HG03064 (cell line): ENCODE measurements around the gene LRRC3C.
"Not testable (repeated sequence)": the region's sequence is repeated elsewhere in the genome, so short reads cannot be mapped to it uniquely, and the experiment has no call there.

Experiments used
- ATAC-seq: cut with Tn5 transposase; IDR thresholded peaks from one replicate; pipeline ENCODE4 v1.9.1; 2021; ENCODE audit warnings: low read depth; ENCODE audit not compliant: unreplicated experiment

Gene LRRC3C, protein sequence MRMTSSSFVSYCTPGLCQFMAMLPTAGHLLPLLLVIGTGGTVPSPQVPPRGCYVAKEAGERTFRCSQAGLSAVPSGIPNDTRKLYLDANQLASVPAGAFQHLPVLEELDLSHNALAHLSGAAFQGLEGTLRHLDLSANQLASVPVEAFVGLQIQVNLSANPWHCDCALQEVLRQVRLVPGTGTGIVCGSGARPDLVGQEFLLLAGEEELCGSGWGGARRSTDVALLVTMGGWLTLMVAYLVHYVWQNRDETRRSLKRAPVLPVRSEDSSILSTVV

DNA sequence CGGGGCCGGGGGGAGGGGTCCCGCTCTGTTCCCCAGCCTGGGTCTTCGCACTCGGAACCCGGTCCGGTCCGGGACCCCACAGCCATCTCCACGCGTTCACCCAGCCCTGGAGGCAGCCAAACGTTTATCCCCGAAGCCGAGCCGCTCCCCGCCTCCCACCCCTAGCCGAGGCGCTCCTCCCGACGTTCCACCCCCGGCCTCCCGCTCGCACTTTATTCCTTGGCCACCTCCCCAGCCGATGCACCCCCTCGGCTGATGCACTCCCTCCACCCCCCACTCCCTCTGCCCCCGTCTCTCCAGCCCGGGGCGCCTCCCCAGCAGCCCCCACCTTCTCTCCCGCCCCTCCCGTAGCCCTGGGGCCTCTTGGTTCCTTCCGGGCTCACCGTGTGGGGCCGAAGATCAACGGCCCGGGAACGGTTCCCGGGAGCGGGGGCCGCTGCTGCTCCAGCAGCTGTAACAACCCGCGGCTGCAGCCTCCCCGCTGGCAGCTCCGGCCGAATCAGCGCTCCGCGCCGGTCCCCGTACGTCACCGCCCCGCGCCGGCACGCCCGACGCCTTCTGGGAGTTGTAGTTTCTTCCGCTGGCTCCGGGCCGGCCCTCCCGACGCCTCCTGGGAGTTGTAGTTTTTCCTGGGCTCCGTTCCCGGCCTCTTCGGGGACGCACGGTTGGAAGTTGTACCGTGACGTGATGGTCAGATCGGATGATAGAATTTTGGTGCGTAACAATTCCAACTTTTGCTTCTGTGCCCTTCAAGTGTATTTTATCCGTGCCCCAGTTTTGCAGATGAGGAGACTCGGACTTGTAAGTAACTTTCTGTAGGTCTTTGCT is at the start of gene LRRC3C, which contains the start of gene ORMDL3:
Gene LRRC3C (plus strand): TSS at position 632 of the 828 bp plus-strand sequence. CDS start 13,792 bp downstream, outside the sequence.
Gene ORMDL3 (minus strand): TSS at position 501 of the 828 bp plus-strand sequence. CDS start 3,398 bp downstream, outside the sequence.
- peak; percentile 63 for ATAC-seq

DNA sequence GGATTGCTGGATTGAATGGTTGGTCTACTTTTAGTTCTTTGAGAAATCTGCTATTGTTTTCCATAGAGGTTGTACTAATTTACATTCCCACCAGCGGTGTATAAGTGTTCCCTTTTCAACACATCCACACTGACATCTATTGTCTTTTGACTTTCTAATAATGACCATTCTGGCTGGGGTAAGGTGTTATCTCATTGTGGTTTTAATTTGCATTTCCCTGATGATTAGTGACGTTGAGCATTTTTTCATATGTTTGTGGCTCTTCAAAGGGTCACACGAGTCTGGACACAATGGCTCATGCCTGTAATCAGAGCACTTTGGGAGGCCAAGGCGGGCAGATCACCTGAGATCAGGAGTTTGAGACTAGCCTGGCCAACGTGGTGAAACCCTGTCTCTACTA is 41.4 kb upstream of the LRRC3C start:
- not testable (repeated sequence) for ATAC-seq

DNA sequence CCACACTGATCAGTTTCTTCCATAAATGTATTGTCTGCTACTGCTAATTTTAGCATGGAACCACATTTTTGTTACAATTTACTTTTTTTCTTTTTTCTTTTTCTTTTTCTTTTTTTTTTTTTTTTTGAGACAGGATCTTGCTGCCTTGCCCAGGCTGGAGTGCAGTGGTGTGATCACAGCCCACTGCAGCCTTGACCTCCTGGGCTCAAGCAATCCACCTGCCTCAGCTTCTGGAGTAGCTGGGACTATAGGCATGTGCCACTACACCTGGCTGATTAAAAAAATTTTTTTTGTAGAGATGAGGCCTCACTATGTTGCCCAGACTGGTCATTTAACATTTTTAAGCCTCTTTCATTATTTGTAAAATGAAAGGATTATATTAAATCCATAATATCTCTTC is 40.5 kb upstream of the LRRC3C start:
- no peak for ATAC-seq

DNA sequence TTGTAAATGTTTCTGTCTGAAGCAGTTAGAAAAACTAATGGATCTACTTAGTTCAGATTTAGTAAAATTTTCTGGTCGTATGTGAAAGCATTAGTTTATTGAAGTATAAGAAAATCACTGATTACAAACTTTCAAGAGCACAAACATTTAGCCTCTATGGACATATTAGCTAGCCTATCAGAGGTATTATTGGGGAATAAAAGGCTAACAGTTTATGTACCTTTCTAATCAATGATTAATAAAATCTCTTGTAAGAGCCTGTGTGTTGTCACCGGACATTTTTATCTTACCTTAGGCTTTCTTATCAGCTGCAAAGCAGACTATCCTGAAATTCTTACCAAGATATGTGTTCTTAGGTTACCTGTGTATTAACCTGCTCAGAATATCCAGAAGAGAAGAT is 38.3 kb upstream of the LRRC3C start:
- no peak for ATAC-seq

DNA sequence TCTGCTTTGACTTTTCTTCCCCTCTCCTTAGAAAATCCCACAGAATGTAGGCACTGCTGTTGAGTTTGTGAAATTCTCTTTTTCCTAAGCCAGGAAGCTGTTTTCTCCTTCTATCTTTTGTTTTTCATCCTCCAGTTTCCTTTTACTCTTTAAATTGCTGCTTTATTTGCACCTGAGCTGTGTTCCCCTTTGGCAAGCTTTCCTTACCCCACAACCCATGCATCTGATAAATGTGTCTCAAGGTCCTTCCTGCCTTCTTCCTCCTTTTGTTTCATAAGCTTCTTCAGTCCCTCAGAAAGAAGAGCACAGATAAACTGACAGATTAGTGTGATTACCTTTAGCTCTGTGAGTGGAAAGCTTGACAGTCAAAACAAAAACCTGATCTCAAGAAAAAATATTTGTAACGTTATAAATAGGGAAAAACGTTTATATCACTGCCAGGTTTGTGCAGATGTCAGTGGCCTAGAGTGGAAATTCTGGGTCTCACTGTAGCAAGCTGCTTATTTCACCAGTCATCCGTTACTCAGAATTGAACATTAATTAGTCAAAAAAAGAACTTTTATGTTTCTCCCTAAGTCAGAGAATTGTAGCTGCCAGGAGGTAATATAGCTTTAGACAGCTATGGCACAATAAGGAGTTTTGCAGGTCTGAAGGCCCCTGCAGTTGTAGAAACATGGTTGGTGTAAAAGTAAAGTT is 32.7 kb upstream of the LRRC3C start:
- no peak for ATAC-seq

DNA sequence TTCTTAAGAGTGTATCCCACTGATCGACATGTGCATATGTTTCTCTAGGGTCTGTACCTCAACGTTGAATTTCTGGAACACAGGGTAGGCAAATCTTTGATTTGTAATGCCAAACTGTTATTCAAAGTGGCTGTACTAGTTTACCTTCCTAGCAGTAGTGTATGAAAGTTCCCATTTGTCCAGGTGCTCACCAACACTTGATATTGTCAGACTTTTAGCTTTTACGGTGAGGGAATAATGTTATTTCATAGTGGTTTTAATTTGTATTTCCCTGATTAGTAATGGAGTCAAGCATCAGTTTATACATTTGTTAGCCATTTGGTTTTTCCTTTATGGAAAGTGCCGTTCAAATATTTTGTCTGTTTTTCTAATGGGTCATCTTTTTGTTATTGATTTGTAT is 29.4 kb upstream of the LRRC3C start:
- no peak for ATAC-seq

DNA sequence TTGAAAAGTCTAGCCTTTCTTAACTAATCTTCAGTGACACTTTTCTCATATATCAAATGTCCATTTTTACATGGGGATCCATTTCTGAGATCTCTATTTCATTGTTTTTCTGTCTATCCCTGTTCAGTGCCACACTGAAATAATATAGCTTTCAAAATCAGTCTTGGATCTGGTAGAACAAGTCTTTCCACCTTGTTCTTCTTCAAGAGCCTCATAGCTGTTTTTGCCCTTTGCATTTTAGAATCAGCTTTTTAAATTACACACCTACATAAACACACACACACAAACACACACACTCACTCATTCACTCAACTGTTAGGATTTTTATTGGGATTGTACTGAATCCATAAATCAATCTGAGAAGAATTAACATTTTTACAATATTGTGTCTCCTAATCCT is 28.3 kb upstream of the LRRC3C start:
- ATAC-seq = no peak

DNA sequence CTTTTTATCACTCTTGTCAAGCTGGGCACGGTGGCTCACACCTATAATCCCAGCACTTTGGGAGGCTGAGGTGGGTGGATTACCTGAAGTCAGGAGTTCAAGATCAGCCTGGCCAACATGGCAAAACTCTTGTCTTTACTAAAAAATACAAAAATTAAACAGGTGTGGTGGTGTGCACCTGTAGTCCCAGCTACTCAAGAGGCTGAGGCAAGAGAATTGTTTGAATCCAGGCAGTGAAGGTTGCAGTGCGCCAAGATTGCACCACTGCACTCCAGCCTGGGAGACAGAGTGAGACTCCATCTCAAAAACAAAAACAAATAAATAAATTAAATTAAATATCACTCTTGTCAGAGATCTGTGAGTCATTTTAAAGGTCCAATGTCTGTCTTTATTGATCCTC is 25.5 kb upstream of the LRRC3C start:
- not testable (repeated sequence) for ATAC-seq

DNA sequence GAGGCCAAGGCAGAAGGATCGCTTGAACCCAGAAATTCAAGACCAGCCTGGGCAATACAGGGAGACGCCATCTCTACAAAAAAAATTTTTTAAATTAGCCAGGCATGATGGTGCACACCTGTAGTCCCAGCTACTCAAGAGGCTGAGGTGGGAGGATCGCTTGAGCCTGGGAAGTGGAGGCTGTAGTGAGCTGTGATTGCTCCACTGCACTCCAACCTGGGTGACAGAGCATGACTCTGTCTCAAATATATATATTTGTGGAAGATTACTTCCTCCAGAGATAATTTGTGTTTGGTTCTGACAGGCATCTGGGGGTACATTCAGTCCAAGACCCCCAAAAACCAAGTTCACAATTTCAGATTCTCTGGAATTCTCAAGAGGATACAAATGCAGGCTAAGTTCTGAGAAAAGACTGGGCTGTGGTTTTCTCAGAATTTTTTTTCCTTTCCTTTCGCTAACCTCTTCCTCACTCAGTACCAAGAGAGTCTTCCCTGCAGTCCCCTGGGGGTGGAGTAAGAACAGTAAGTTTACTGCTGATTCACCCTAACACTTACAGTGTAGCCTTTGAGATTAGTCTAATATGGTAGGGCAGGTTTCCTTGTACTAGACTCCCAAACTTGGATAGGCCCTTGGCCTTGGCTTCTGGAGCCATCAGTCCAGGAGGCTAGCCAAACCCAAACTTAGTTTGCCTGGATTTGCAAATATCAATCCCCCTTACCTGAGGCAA is 24.2 kb upstream of the LRRC3C start:
- ATAC-seq = no peak

DNA sequence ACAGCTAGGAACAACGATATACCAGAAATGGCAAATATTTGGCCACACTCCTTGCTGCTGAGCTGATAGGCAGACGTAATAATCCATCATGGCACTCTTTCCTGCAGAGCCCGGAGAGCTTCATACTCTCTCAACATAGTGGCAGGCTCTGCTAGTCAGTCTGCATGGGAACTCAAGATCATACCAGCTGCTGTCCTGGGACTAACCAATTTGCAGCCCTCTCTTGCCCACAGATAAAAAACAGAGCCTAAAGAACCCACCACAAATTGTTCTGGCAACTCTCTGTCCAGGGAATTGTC is 22.6 kb upstream of the LRRC3C start:
- no peak for ATAC-seq

DNA sequence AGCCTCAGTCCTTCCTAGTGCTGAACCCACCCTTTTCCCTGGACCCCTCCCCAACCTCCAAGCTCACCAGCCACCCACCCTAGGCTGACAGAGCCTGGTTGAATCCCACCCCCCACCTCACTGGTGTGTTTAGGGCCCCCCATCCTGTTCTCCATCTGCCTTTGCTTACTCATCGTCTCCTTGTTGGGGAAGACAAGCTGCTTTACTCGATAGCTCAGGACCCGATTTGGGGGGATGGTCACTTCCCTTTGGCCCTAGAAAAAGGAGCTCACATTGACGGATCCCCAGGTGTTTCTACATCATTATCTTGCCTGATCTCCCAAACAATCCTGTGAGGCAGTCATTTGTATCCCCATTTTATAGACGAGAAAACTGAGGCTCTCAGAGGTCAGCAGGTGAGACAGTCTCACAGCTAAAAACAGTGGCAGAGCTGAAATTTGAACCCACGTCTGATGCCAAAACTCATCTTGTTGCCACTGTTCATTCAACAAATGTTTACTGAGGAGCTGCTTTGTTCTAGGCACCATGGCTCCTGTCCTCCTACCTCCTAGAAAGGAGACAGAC is 18.7 kb upstream of the LRRC3C start:
- no peak for ATAC-seq

DNA sequence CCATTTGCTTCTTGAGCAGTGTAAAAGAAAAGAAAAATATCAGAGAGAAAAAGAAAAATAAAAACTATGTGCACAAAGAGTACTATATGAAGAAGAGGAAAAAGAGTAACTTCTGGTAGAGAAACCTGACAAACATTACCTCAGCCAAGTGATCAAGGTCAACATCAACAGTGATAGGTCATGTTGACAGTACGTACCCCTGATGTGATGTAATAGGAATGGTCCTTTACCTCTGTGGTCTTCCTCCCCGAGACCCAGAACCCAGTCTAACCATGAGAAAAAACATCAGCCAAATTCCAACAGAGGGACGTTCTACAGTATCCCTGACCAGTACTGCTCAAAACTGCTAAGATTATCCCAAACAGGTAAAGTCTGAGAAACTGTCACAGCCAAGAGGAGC is 13.5 kb upstream of the LRRC3C start:
- no peak for ATAC-seq

DNA sequence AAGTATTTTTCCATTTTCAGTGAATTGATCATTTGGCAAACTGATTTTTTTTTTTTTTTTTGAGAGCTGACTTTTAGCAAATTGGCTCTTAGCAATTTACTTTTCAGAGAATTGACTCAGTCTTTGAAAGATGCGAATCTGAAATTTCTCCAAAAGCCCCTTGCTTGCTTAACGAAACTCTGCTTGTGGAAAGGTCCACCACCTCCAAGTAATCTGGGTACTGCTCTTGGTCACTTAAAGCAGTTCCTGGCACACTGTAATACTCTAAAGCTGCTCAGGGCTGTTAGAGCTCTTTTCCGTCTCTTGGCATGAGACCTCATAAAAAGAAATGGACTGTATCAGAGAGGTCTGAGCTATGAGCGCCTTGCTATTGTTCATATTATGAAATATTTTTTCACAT is 12.0 kb upstream of the LRRC3C start:
- no peak for ATAC-seq

DNA sequence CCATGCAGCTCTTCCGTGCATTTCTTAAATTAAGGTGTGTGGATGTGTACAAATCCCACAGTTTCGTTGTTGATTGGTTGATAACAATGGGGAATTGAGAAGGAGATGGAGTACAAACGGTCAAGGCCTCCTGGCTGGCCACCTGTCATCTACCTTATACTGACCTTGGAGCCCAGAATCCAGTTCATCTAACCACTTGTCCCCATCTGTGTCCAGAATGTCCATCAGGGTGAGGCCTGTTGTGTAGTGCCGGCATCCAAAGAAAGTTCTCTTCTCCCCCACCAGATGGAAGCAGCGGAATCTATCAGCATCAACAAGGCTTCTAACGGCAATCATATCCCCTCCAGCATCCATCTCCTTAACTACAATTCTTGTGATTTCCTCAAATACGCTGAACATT is 10.6 kb upstream of the LRRC3C start:
- ATAC-seq = no peak

DNA sequence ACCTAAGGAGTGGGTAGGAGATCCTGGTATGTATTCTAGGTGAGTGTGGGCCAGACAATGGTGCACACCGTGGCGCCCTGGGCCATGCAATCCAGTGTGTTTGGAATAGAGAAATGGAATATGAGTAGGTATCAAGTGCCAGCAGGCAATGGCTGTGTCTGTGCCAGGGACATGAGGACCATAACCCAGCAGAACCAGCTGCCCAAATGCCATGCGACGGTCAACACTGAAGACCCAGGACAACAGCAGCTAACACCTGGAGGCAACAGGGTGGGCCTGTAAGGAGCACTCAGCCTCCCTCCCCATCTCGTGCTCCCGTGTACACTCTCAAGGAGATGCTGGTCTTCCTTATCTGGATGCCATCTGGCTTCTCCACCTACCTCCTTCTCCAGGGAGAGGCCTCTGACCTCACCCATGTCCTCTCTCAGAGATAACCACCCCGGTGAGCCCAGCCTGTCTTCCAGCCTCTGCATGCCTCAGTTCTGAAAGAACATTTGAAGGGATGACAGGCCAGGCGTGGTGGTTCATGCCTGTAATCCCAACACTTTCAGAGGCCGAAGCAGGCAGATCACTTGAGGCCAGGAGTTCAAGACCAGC is 8.3 kb upstream of the LRRC3C start:
- ATAC-seq = no peak

DNA sequence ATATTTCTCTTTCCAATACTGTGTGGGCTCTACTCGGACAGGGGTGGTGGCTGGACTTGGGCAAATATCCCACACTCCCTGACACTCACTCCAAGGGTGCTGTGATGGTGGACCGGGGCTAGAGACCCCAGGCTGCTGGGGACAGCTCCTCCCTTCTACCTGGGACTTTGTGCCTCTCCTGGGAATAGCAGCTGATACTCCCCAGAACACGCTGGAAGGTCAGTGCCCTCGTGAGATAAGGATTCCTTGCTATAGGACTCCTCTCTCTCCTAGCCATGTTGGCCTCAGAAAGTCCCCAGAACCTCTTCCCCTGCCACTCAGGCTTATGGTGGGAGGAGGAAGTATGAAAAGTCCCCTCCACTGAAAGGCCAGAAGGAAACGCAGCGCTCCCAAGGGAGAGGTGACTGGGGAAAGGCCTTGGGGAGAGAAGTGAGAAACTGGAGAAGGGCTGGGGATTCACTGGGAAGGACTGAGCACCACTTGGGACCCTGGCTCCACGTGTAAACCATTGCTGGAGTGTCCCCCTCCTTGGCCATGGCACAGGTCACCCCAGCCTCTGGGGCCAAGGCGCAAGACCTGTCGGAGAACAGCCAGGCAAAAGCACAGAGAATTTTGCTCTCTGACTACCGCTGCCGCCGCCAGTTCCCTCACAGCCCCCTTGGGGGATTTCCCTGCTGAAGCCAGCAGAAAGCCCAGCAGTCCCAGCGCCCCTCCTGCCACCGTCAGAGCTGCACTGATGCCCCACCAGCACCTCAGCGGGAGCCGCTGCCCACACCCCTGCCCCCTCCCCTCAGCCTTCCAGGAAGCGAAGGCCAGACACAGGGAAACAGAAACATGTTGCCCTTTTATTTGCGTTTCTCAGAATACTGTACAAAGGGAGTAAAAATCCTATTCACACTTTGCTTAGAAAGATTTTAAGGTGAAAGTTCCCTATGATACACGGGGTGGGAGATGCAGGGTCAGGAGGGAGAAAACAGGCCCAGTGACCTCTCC is 7.0 kb upstream of the LRRC3C start:
- no peak for ATAC-seq

DNA sequence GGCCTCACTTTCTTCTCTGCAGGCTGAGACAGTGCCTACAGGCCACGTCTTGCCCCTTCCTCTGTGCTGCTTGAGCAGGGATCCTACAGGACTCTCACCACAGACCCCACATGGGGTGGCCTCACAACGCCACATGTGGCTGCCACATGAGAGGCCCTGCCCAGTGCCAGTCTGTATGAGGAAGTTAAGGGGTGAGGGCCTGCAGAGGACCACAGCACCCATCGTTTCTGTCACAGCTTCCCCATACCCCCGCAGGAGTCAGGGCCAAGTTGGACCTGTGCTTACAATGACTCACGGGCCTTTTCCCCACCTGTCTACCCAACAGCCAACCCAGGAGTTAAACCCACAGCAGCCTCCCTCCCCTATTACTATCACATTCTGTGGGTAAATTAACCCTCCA is 6.2 kb upstream of the LRRC3C start:
- no peak for ATAC-seq

DNA sequence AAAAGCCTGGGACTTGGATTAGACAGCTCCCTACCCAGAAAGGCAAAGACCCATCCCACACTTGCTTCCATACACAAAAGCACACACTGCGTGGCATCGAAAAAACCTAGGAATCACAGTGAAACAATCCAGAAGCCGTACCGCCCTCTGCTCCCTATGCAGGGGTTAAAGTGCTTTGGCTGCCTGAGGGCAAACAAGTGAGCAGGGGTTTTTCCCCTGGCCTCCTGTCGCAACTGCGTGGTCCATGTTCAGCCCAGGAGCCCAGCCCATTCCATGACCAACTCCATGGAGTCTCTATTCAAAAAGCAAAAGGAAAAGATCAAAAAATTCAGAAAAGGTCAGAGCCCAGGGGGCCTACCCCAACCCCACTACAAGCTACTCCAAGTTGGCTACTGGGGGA is 5.5 kb upstream of the LRRC3C start:
- no peak for ATAC-seq

DNA sequence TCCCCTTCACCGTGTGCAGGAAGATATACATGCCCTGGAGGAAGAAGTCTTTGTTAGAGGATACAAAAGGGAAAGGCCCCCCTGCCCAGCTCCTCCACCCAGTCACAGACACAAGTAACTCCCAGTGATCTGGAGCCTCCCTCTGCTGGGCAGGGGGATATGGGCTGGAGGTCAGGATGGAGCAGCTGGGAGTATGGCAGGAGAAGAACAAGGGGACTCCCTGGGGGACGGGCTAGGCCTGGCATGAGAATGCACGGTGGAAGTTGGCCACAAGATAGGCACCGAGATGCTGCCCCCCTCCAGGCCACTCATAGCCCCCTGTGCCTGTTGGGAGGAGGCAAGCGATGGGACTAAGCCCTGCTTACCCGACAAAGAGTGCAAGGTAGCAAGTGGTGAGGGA is 4.3 kb upstream of the LRRC3C start:
- no peak for ATAC-seq
